ENCODE results near the gene CHRD. TPM values are rescaled to one million over a fixed set of nuclear protein-coding genes. Genes with fewer than 3 reads are reported as not detected.

The CHRD gene
- total and polyA plus RNA-seq, 9 of the 15 experiments (the other 6 are each of a cell fraction or from before 2014, with no cell fraction given) = 0.11 to 1.3 (median 0.59) TPM; not detected in 3

- TF ChIP-seq TFAP4 (CRISPR knock-in tag; IDR thresholded peaks at IDR 0.05; ENCODE audit: borderline replicate concordance) (peak; percentile 51; the same call in 1 of the 2 replicates), PHTF2 (CRISPR knock-in tag; IDR thresholded peaks at IDR 0.05) (no peak), FUS (optimal IDR thresholded peaks at IDR 0.05; ENCODE audit: low read depth, low read length) (no peak), ETV5 (CRISPR knock-in tag; IDR thresholded peaks at IDR 0.05; ENCODE audit: low read depth) (no peak), ZSCAN32 (CRISPR knock-in tag; IDR thresholded peaks at IDR 0.05) (no peak), ZKSCAN8 (CRISPR knock-in tag; IDR thresholded peaks at IDR 0.05) (no peak), SPI1 (IDR thresholded peaks at IDR 0.05; ENCODE audit: borderline replicate concordance, low read depth, low read length) (no peak), DNMT1 (IDR thresholded peaks at IDR 0.05) (no peak)
- TF ChIP-seq, protein P1, sequence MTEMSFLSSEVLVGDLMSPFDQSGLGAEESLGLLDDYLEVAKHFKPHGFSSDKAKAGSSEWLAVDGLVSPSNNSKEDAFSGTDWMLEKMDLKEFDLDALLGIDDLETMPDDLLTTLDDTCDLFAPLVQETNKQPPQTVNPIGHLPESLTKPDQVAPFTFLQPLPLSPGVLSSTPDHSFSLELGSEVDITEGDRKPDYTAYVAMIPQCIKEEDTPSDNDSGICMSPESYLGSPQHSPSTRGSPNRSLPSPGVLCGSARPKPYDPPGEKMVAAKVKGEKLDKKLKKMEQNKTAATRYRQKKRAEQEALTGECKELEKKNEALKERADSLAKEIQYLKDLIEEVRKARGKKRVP (CRISPR knock-in tag; IDR thresholded peaks at IDR 0.05) = no peak
- TF ChIP-seq, protein P2, sequence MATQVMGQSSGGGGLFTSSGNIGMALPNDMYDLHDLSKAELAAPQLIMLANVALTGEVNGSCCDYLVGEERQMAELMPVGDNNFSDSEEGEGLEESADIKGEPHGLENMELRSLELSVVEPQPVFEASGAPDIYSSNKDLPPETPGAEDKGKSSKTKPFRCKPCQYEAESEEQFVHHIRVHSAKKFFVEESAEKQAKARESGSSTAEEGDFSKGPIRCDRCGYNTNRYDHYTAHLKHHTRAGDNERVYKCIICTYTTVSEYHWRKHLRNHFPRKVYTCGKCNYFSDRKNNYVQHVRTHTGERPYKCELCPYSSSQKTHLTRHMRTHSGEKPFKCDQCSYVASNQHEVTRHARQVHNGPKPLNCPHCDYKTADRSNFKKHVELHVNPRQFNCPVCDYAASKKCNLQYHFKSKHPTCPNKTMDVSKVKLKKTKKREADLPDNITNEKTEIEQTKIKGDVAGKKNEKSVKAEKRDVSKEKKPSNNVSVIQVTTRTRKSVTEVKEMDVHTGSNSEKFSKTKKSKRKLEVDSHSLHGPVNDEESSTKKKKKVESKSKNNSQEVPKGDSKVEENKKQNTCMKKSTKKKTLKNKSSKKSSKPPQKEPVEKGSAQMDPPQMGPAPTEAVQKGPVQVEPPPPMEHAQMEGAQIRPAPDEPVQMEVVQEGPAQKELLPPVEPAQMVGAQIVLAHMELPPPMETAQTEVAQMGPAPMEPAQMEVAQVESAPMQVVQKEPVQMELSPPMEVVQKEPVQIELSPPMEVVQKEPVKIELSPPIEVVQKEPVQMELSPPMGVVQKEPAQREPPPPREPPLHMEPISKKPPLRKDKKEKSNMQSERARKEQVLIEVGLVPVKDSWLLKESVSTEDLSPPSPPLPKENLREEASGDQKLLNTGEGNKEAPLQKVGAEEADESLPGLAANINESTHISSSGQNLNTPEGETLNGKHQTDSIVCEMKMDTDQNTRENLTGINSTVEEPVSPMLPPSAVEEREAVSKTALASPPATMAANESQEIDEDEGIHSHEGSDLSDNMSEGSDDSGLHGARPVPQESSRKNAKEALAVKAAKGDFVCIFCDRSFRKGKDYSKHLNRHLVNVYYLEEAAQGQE (IDR thresholded peaks at IDR 0.05; ENCODE audit: borderline replicate concordance) = peak; percentile 43
- TF ChIP-seq, protein P2 (CRISPR knock-in tag; IDR thresholded peaks at IDR 0.05; ENCODE audit: low read depth) = no peak
- TF ChIP-seq, protein P3, sequence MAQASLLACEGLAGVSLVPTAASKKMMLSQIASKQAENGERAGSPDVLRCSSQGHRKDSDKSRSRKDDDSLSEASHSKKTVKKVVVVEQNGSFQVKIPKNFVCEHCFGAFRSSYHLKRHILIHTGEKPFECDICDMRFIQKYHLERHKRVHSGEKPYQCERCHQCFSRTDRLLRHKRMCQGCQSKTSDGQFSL (CRISPR knock-in tag; IDR thresholded peaks at IDR 0.05) = peak; percentile 89
- TF ChIP-seq, protein P3 (tag; IDR thresholded peaks at IDR 0.05) = no peak; a peak in 1 of 4 replicates
- TF ChIP-seq, protein P4, sequence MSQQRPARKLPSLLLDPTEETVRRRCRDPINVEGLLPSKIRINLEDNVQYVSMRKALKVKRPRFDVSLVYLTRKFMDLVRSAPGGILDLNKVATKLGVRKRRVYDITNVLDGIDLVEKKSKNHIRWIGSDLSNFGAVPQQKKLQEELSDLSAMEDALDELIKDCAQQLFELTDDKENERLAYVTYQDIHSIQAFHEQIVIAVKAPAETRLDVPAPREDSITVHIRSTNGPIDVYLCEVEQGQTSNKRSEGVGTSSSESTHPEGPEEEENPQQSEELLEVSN (IDR thresholded peaks at IDR 0.05; ENCODE audit: borderline replicate concordance in 1 of 2, extremely low read depth in 1 of 2, insufficient read depth in 1 of 2, insufficient read length in 1 of 2, low read depth in 1 of 2, low read length in 1 of 2, poor library complexity in 1 of 2, severe bottlenecking in 1 of 2) = no peak
Measured at GRCh38 chr3:184354121-184354728, 25.6 kb upstream of the CHRD start (continued).

All from K562 (cell line).